Stimulated activated CD4-positive, alpha-beta T cell treated with anti-CD3 and anti-CD28 coated beads, Interleukin-2, amount 100 ng/mL, for 4 hours (primary cell): ENCODE results near the gene MLH3.
A peak's percentile ranks its signal among the peaks of the same experiment; 100 is the strongest.
"Not testable (repeated sequence)": the region's sequence is repeated elsewhere in the genome, so short reads cannot be mapped to it uniquely, and the experiment has no call there.

ENCODE experiments used
- DNase-seq: peaks from one replicate; pipeline ENCODE4 v3.0.0-alpha.2; 2020; ENCODE audit warnings: low read depth

Gene MLH3

GRCh38 chr14:75050852-75051555, at the start of gene MLH3:
Gene MLH3, minus strand, starts transcription at chr14:75051467. Its CDS starts 1,812 bp downstream, at chr14:75049655.
- peak; percentile 72 for DNase-seq

- DNase-seq = no peak
These were observed 47.4 kb upstream of the MLH3 start for GRCh38 chr14:75098682-75099081.

DNA sequence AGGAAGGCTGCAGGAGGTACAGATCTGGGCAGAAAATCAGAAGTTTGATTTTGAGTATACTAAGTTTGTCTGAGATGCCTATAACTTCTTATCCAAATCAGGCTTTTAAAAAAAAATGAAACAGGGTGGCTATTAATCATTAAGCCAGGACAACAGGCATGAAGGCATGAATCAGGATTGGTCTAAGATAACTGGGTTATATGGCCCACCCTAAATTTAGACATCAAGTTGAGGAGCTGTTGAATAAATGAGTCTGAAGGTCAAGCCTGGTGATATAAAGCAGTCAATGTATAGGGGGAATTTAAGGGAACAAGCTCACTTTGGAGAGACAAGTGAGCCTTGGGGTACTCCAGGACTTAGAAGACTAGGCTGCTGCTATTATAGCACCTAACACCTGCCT, 46.9 kb upstream of the MLH3 start:
- DNase-seq = no peak

DNA sequence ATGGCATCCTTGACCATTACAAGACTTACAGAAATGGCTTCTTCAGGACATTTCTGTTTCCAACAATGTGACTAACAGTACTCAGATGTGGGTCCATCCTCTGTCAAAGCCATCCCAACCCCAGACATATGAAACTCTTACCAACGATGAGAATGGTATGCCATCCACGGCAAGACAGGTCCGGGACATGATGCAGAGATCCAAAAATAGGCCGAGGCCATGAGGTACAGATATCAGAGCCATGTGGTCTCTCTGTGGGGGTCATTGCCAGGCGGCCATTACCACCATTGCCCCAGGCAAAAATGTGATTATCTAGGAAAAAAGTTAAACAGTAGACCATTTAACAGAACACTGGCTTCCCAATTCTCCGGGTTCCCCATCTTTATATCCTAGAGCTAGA, 45.7 kb upstream of the MLH3 start:
- DNase-seq = no peak

DNA sequence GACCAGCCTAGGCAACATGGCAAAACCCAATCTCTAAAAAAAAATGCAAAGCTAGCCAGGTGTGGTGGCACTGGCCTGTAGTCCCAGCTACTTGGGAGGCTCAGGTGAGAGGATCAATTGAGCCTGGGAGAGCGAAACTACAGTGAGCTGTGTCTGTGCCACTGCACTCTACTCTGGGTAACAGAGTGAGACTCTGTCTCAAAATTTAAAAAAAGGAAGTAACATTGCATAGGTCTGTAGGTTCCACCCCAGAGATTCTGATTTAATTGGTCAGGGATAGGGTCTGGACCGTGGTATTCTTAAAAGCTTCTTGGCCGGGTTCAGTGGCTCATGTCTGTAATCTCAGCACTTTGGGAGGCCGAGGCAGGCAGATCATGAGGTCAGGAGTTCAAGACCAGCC, 44.4 kb upstream of the MLH3 start:
- no peak for DNase-seq

DNA sequence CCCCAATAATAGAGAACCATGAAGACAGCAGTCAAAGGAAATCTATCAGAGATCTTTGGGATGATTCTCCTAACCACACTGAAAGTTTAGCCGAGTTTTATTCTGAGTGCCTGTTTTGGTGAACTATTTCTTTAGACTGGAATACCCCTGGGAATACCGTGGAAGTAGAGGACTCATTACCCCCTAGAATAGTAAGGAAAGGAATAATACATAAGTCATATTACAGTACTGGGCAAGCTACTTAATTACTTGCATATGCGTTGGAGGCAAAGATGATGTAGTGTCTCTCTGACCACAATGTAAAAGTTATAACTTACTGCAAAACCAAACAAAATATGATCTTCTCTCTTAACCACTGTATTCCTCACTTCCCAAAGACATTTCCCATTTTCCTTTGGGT, 43.6 kb upstream of the MLH3 start:
- no peak for DNase-seq

GRCh38 chr14:75092698-75093097, 41.4 kb upstream of the MLH3 start:
- no peak for DNase-seq

GRCh38 chr14:75091251-75091650, 40.0 kb upstream of the MLH3 start:
- no peak for DNase-seq

GRCh38 chr14:75090353-75090752, 39.1 kb upstream of the MLH3 start:
- no peak for DNase-seq

GRCh38 chr14:75088566-75089373, 37.5 kb upstream of the MLH3 start:
- DNase-seq = peak; percentile 34

- no peak for DNase-seq
These were observed 36.9 kb upstream of the MLH3 start for GRCh38 chr14:75088153-75088552.

- DNase-seq = no peak
These were observed 33.2 kb upstream of the MLH3 start for GRCh38 chr14:75084513-75084912.

GRCh38 chr14:75083271-75083670, 32.0 kb upstream of the MLH3 start:
- no peak for DNase-seq

- DNase-seq = no peak
These were observed 30.5 kb upstream of the MLH3 start for GRCh38 chr14:75081660-75082229.

DNA sequence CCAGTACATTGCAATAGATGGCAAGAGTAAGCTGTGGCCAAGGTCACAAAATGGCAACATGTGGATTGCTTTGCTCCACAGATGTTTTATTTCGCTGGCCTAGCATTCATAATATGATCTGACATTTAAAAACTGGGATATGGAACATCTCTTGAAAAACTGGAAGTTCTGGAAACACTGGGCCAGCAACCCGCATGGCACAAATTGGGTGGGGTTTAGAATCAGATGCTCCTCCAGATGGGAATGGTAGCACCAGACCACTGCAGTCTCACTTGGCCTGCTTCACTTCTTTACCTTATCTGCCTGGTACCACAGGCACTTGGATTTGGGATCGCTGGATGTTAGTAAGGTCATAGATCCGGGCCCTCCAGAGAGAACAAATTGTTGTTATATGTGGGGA, 28.3 kb upstream of the MLH3 start:
- no peak for DNase-seq

DNA sequence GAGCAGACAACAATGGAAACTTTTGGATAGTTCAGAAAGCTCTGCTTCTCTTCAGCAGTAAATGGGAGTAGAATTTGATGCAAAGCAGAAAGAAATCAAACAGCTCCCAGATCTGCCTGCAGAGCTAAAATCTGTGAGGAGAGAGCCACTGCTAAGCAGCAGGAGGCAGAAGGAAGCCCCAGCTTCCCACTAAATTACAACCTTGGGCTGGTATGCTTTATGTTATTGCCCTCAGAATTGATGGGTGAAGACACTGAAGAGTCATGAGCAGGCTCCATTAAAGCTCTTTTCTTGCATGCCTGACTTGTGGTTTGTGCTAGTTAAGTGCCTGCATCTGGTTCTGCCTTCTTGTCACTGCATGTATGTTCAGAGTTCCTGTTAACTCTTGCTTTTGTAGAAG, 26.5 kb upstream of the MLH3 start:
- DNase-seq = no peak

GRCh38 chr14:75070383-75070782, 19.1 kb upstream of the MLH3 start:
- no peak for DNase-seq

- DNase-seq = no peak
These were observed 18.5 kb upstream of the MLH3 start for GRCh38 chr14:75069811-75070145.

GRCh38 chr14:75069121-75069810, 18.0 kb upstream of the MLH3 start, which contains the start of gene ZC2HC1C:
Gene ZC2HC1C, plus strand, starts transcription at chr14:75069641. Its CDS starts 933 bp downstream, at chr14:75070574.
- DNase-seq = peak; percentile 30

GRCh38 chr14:75068294-75069120, 17.2 kb upstream of the MLH3 start:
- no peak for DNase-seq

- not testable (repeated sequence) for DNase-seq
These were observed 16.5 kb upstream of the MLH3 start for GRCh38 chr14:75067765-75068164.

DNA sequence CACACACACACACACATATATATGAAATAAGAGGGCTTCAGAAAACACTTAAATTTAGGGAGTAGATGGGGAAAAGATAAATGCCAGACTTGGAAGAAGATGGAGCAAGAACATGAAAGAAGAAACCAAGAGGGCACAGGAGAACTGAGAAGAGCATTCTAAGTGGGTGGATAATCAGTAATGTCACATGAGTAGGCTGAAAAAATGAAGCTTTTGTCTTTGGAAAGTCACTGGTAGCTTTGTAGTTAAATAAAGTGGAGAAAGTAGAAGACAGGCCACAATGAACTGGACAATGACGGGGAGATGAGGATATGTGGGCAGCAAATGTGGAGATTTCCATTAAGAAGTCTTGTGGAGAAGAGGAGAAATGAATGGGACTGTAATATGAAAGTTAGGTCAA, 15.9 kb upstream of the MLH3 start:
- no peak for DNase-seq
